Liver (tissue), 9 donors: ENCODE results near the gene TMEM163. TPM values are rescaled to one million over a fixed set of nuclear protein-coding genes. Genes with fewer than 3 reads are reported as not detected.

ENCODE experiments used
- DNase-seq: peaks from one replicate; pipeline ENCODE4 v3.0.0-alpha.2; 2017; ENCODE audit warnings: low spot score
- H3K27ac ChIP-seq, 2 donors: one replicate each; pipeline ENCODE4 v1.7.0; 2013; ENCODE audit warnings: inconsistent platforms in 2 of 2, low read length in 2 of 2, control low read depth in 1 of 2, low read depth in 1 of 2, mild to moderate bottlenecking in 1 of 2
- H3K27me3 ChIP-seq, 4 donors: one replicate each; pipeline versions ENCODE4 v1.6.1 to v1.7.0; 2013; ENCODE audit warnings: low read length in 3 of 4, inconsistent platforms in 1 of 4, mild to moderate bottlenecking in 1 of 4, moderate library complexity in 1 of 4; ENCODE audit not compliant: control insufficient read depth in 4 of 4, insufficient read depth in 4 of 4
- H3K36me3 ChIP-seq, 4 donors: one replicate each; pipeline versions ENCODE4 v1.6.1 to v1.7.0; 2013; ENCODE audit warnings: low read length in 3 of 4, mild to moderate bottlenecking in 3 of 4, low read depth in 1 of 4, moderate library complexity in 1 of 4; ENCODE audit not compliant: control insufficient read depth in 4 of 4, insufficient read depth in 3 of 4
- H3K4me1 ChIP-seq, 4 donors: one replicate each; pipeline versions ENCODE4 v1.6.1 to v1.7.0; 2013; ENCODE audit warnings: low read length in 3 of 4, mild to moderate bottlenecking in 3 of 4, moderate library complexity in 1 of 4; ENCODE audit not compliant: control insufficient read depth in 4 of 4, insufficient read depth in 4 of 4
- H3K4me3 ChIP-seq, 3 donors: one replicate each; pipeline versions ENCODE4 v1.6.1 to v1.7.0; 2013; ENCODE audit warnings: low read length in 3 of 3, control low read depth in 1 of 3, low read depth in 1 of 3, mild to moderate bottlenecking in 1 of 3
- H3K9ac ChIP-seq, 2 donors: one replicate each; pipeline ENCODE4 v1.7.0; 2013; ENCODE audit warnings: low read length in 2 of 2, mild to moderate bottlenecking in 2 of 2, moderate library complexity in 2 of 2, control low read depth in 1 of 2, low read depth in 1 of 2
- H3K9me3 ChIP-seq, 4 donors: one replicate each; pipeline versions ENCODE4 v1.6.1 to v1.7.0; 2013; ENCODE audit warnings: low read length in 3 of 4; ENCODE audit not compliant: control insufficient read depth in 4 of 4
- EGR1 ChIP-seq, 2 donors: IDR thresholded peaks; 2 replicates each; pipeline ENCODE4 v1.6.1; 2016 to 2018; ENCODE audit warnings: antibody characterized with exemption in 2 of 2, low read depth in 2 of 2
- FOXA1 ChIP-seq: IDR thresholded peaks from 2 replicates; pipeline ENCODE4 v1.6.1; 2016; ENCODE audit warnings: antibody characterized with exemption
- FOXA2 ChIP-seq: IDR thresholded peaks from 2 replicates; pipeline ENCODE4 v1.6.1; 2016; ENCODE audit warnings: antibody characterized with exemption
- GABPA ChIP-seq, 2 donors: IDR thresholded peaks in 1 of 2; conservative IDR thresholded peaks in 1 of 2; 2 replicates each; pipeline ENCODE4 v1.6.1; 2016; ENCODE audit warnings: antibody characterized with exemption in 2 of 2, mild to moderate bottlenecking in 1 of 2, moderate library complexity in 1 of 2
- HNF4G ChIP-seq: IDR thresholded peaks from 2 replicates; pipeline ENCODE4 v1.6.1; 2016; ENCODE audit warnings: antibody characterized with exemption
- JUND ChIP-seq, 2 donors: IDR thresholded peaks; 2 replicates each; pipeline ENCODE4 v1.6.1; 2016; ENCODE audit warnings: antibody characterized with exemption in 2 of 2
- RAD21 ChIP-seq, 2 donors: IDR thresholded peaks; 2 replicates each; pipeline ENCODE4 v1.6.1; 2016; ENCODE audit warnings: antibody characterized with exemption in 2 of 2, mild to moderate bottlenecking in 2 of 2
- RXRA ChIP-seq, 2 donors: IDR thresholded peaks; 2 replicates each; pipeline ENCODE4 v1.6.1; 2017 to 2018; ENCODE audit warnings: antibody characterized with exemption in 2 of 2, mild to moderate bottlenecking in 1 of 2
- TAF1 ChIP-seq: conservative IDR thresholded peaks from 2 replicates; pipeline ENCODE4 v1.6.1; 2016; ENCODE audit warnings: antibody characterized with exemption, mild to moderate bottlenecking
- YY1 ChIP-seq: IDR thresholded peaks from 2 replicates; pipeline ENCODE4 v1.6.1; 2016; ENCODE audit warnings: antibody characterized with exemption, mild to moderate bottlenecking
- WGBS: extraction: QIAGEN DNeasy Blood & Tissue Kit; methylation state at CpG from one replicate; pipeline ENCODE4 v1.1.7; 2013; 5-methylcytosine and 5-hydroxymethylcytosine counted together
- polyA plus RNA-seq, 2 donors: library from polyadenylated mRNA; stranded (reverse) in 1 of 2; unstranded in 1 of 2; fragments of 200-250 nt in 1 of 2; fragments of >200 nt in 1 of 2; fragmentation: Nextera tagmentation in 1 of 2; extraction: Ambion mirVana in 1 of 2; gene quantifications; one replicate each; pipeline versions ENCODE4 v1.2.1 to v1.2.3, GENCODE V29; 2013 to 2015
- total RNA-seq, 2 donors: library from RNA; depleted of rRNA; stranded (reverse); fragments of >200 nt; gene quantifications; one replicate each; pipeline ENCODE4 v1.2.3, GENCODE V29; 2014
- TF ChIP-seq, protein P1 (sequence below): fragments of 150-350 bp; IDR thresholded peaks from 2 replicates; pipeline ENCODE4 v1.5.1; 2017; ENCODE audit warnings: improper control_type of control experiment, low read depth, low read length; ENCODE audit not compliant: missing input control
- TF ChIP-seq, protein P2 (sequence below): IDR thresholded peaks from 2 replicates; pipeline ENCODE4 v1.6.1; 2016; ENCODE audit warnings: antibody characterized with exemption
- donor health status: healthy.
- donor health status: healthy.
- donor health status: healthy.
- donor health status: healthy.
- donor health status: healthy.

The TMEM163 gene
- total and polyA plus RNA-seq, 4 donors: 0.08 to 0.48 (median 0.25) TPM

DNA sequence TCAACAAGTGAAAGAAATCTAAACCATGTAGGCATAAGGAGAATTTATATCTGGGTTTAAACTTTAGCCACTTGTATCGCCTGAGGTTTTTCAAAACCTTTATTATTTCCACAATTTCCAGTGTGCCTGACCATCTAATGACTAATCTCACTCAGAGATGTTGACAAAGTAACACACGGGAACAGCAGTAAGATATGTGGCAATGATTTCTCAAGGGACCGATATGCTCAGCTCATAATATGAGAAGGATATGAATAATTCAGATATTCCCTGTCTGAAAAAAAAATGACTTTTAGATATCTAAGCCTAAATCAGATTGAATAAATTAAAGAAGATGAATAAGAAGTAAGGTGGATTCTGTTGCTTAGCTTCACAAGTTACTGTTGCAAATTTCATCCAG, 43.5 kb downstream of the TMEM163 start:
- no peaks in the 10 kb centered on the region for H3K4me1 ChIP-seq
- no peak overlapping the region for H3K4me3 ChIP-seq
- 84% methylated on average over 3 of the region's 3 CpGs for WGBS
- H3K27me3 ChIP-seq: no peaks in the 10 kb centered on the region
- DNase-seq: no peak
- H3K9me3 ChIP-seq: peaks cover 0 to 3% (median 0%) of the 10 kb centered on the region in 4 donors
- TF ChIP-seq JUND (IDR thresholded peaks at IDR 0.05): no peak
- TF ChIP-seq HNF4G: no peak
- TF ChIP-seq FOXA2: no peak
- no peak for TF ChIP-seq TAF1
- TF ChIP-seq, protein P1, sequence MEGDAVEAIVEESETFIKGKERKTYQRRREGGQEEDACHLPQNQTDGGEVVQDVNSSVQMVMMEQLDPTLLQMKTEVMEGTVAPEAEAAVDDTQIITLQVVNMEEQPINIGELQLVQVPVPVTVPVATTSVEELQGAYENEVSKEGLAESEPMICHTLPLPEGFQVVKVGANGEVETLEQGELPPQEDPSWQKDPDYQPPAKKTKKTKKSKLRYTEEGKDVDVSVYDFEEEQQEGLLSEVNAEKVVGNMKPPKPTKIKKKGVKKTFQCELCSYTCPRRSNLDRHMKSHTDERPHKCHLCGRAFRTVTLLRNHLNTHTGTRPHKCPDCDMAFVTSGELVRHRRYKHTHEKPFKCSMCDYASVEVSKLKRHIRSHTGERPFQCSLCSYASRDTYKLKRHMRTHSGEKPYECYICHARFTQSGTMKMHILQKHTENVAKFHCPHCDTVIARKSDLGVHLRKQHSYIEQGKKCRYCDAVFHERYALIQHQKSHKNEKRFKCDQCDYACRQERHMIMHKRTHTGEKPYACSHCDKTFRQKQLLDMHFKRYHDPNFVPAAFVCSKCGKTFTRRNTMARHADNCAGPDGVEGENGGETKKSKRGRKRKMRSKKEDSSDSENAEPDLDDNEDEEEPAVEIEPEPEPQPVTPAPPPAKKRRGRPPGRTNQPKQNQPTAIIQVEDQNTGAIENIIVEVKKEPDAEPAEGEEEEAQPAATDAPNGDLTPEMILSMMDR: no peak
- no peak for TF ChIP-seq EGR1 (IDR thresholded peaks at IDR 0.05; ENCODE audit: low read depth in 2 of 2)
- TF ChIP-seq, protein P2, sequence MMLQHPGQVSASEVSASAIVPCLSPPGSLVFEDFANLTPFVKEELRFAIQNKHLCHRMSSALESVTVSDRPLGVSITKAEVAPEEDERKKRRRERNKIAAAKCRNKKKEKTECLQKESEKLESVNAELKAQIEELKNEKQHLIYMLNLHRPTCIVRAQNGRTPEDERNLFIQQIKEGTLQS: no peak
- TF ChIP-seq RXRA (IDR thresholded peaks at IDR 0.05): no peak
- no peak for TF ChIP-seq RAD21 (IDR thresholded peaks at IDR 0.05)
- no peak for TF ChIP-seq GABPA (IDR thresholded peaks at IDR 0.05 in 1 of 2, conservative IDR thresholded peaks at IDR 0.05 in 1 of 2)
- H3K36me3 ChIP-seq: no peaks in the 10 kb centered on the region
- H3K27ac ChIP-seq: no peak overlapping the region
- H3K9ac ChIP-seq: no peak overlapping the region

DNA sequence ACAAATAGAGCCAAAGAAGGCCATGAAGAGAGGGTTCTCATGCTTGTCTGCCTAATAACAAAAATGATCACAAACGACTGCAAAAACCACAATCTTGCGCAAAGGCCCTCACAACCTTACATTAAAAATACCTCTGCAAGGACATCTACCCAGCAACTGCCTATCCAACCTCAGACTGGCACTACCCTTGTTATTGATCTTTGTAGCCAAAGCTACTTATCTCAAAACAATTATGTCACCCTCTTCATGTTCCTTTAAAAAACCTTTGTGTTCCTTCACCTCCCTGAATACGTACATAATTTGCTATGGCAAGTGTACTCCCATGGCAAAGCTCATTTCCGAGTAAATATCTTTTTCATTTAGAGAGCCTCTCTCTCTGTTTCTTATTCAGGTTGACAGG, 44.1 kb downstream of the TMEM163 start:
- no peaks in the 10 kb centered on the region for H3K27me3 ChIP-seq
- H3K4me1 ChIP-seq: no peaks in the 10 kb centered on the region
- TF ChIP-seq TAF1: no peak
- TF ChIP-seq, protein P2: no peak
- no peak overlapping the region for H3K9ac ChIP-seq
- H3K9me3 ChIP-seq: peaks cover 0 to 3% (median 0%) of the 10 kb centered on the region in 4 donors
- WGBS: 79% methylated on average over 4 of the region's 4 CpGs
- H3K4me3 ChIP-seq: no peak overlapping the region
- no peak overlapping the region for H3K27ac ChIP-seq
- DNase-seq: no peak
- no peaks in the 10 kb centered on the region for H3K36me3 ChIP-seq

DNA sequence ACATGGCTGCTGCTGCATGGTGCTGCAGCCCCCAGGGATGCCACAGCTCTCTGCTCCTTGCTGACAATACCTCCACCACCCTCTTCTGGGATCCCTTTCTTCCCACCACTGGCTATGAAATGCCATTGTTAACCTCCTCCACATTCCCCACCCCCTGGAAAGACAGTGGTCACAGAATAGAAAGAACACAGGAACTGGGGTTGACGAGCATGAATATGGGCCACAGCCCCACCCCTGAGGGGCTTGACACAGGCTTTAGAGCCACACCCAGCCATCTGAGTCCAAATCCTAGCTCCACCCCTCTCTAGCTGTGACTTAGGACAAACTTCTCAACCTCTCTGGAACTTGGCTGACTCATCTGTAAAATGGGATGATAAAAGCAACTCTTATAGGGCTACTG, 47.3 kb downstream of the TMEM163 start:
- H3K9me3 ChIP-seq: peaks cover 0 to 3% (median 0%) of the 10 kb centered on the region in 4 donors
- no peaks in the 10 kb centered on the region for H3K36me3 ChIP-seq
- H3K4me3 ChIP-seq: no peak overlapping the region
- TF ChIP-seq YY1: no peak
- TF ChIP-seq FOXA2: no peak
- TF ChIP-seq TAF1: no peak
- TF ChIP-seq JUND (IDR thresholded peaks at IDR 0.05): no peak
- TF ChIP-seq HNF4G: no peak
- TF ChIP-seq GABPA (IDR thresholded peaks at IDR 0.05 in 1 of 2, conservative IDR thresholded peaks at IDR 0.05 in 1 of 2): no peak
- H3K4me1 ChIP-seq: no peaks in the 10 kb centered on the region
- no peak overlapping the region for H3K27ac ChIP-seq
- 31% methylated on average over 1 of the region's 1 CpG for WGBS
- DNase-seq: no peak
- H3K9ac ChIP-seq: no peak overlapping the region
- H3K27me3 ChIP-seq: no peaks in the 10 kb centered on the region

DNA sequence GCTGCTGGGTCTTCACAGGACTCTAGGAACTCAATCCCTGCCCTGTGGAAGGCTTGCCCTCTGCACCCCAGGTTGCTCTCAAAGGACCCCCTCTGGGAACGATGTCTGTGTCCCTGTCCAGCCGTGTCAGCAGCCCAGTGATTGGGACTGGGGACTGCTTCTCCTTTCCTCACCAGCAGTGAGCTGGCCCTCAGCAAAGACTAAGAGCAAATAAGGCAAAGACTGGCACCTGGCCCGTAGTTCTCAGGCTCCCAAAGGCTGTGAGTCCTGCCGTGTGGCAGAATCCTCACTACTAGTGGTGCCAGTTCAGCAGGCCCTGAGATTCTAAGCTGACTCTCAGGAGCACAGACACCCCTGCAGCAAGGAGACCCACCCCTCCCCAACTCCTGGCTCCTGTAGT, 47.8 kb downstream of the TMEM163 start:
- Histone ChIP-seq H3K9ac (peak overlapping the region in 1 of 2 donors; percentile 53), H3K27me3 (no peaks in the 10 kb centered on the region), H3K27ac (no peak overlapping the region), H3K4me1 (no peaks in the 10 kb centered on the region), H3K9me3 (peaks cover 0 to 3% (median 0%) of the 10 kb centered on the region in 4 donors), H3K36me3 (no peaks in the 10 kb centered on the region), H3K4me3 (no peak overlapping the region)
- WGBS: 55% methylated on average over 4 of the region's 4 CpGs
- TF ChIP-seq HNF4G (no peak), FOXA1 (no peak)
- no peak for DNase-seq
